IMR-90 (cell line): ENCODE results near the gene TNS3. TPM values are rescaled to one million over a fixed set of nuclear protein-coding genes. Genes with fewer than 3 reads are reported as not detected.

Experiments used
- ATAC-seq: fragments of 200-7000 bp; cut with Tn5 transposase; 2 replicates; pipeline ENCODE4 v1.9.1; 2020; ENCODE audit warnings: low read depth, mild to moderate bottlenecking, moderate library complexity
- BruUV-seq: library from RNA; stranded (reverse); fragments of 400-500 nt; replicated peaks from 2 replicates; lab custom pipeline; 2021; lab: Mats Ljungman, UMichigan
- CTCF ChIA-PET: fragments of 300-600 bp; formaldehyde crosslinking; extraction: SDS; loops from one replicate; lab custom pipeline; 2021; ENCODE audit warnings: antibody characterized with exemption; lab: Yijun Ruan, JAX
- POLR2A ChIA-PET: fragments of 300-600 bp; sonication (Branson Sonifier 250); formaldehyde crosslinking; loops from one replicate; lab custom pipeline; 2022; ENCODE audit warnings: antibody characterized with exemption; ENCODE audit not compliant: unreplicated experiment; lab: Charles Lee
- DNase-seq: peaks from one replicate; pipeline ENCODE4 v3.0.0; 2013
- H2AFZ ChIP-seq: replicated peaks from 2 replicates; pipeline ENCODE3; 2013; ENCODE audit warnings: low read length, mild to moderate bottlenecking; ENCODE audit not compliant: poor library complexity
- H2AK5ac ChIP-seq: 2 replicates; pipeline ENCODE4 v1.6.1; 2013; ENCODE audit warnings: low read depth, low read length, inconsistent platforms
- H2AK9ac ChIP-seq: replicated peaks from 2 replicates; pipeline ENCODE3; 2013; ENCODE audit warnings: mild to moderate bottlenecking, low read depth, low read length, moderate library complexity; ENCODE audit not compliant: poor library complexity
- H2BK120ac ChIP-seq: 2 replicates; pipeline ENCODE4 v1.6.1; 2013; ENCODE audit warnings: low read depth, low read length, inconsistent platforms
- H2BK15ac ChIP-seq: 3 replicates; pipeline ENCODE4 v1.6.1; 2013; ENCODE audit warnings: low read depth, low read length, inconsistent platforms
- H2BK20ac ChIP-seq: 2 replicates; pipeline ENCODE4 v1.6.1; 2013; ENCODE audit warnings: low read depth, mild to moderate bottlenecking, inconsistent platforms, low read length, moderate library complexity
- H2BK5ac ChIP-seq: 2 replicates; pipeline ENCODE4 v1.6.1; 2013; ENCODE audit warnings: mild to moderate bottlenecking, low read depth, low read length, inconsistent platforms; ENCODE audit not compliant: poor library complexity, severe bottlenecking
- H3K14ac ChIP-seq: replicated peaks from 2 replicates; pipeline ENCODE4 v1.6.1; 2013; ENCODE audit warnings: low read depth, low read length, inconsistent platforms
- H3K18ac ChIP-seq: 2 replicates; pipeline ENCODE4 v1.6.1; 2013; ENCODE audit warnings: low read depth, low read length, control low read depth
- H3K23ac ChIP-seq: 2 replicates; pipeline ENCODE4 v1.6.1; 2013; ENCODE audit warnings: low read depth, low read length, inconsistent platforms
- H3K27ac ChIP-seq: 2 replicates; pipeline ENCODE4 v1.5.1; 2013; ENCODE audit warnings: mild to moderate bottlenecking, control low read depth, low read length; ENCODE audit not compliant: insufficient read depth
- H3K27me3 ChIP-seq: 2 replicates; pipeline ENCODE4 v1.6.1; 2013; ENCODE audit warnings: low read length; ENCODE audit not compliant: control insufficient read depth, insufficient read depth
- H3K36me3 ChIP-seq: 2 replicates; pipeline ENCODE4 v1.6.1; 2013; ENCODE audit warnings: low read length, mixed read lengths; ENCODE audit not compliant: control insufficient read depth, insufficient read depth
- H3K4ac ChIP-seq: 2 replicates; pipeline ENCODE4 v1.6.1; 2013; ENCODE audit warnings: low read depth, low read length, inconsistent platforms
- H3K4me1 ChIP-seq: 2 replicates; pipeline ENCODE4 v1.6.1; 2013; ENCODE audit warnings: low read length, mixed read lengths; ENCODE audit not compliant: control insufficient read depth, insufficient read depth
- H3K4me2 ChIP-seq: 2 replicates; pipeline ENCODE4 v1.6.1; 2013; ENCODE audit warnings: low read depth, mild to moderate bottlenecking, control low read depth, low read length, moderate library complexity
- H3K4me3 ChIP-seq: 2 replicates; pipeline ENCODE4 v1.5.1; 2013; ENCODE audit warnings: low read depth, mild to moderate bottlenecking, control low read depth, low read length, moderate library complexity; ENCODE audit not compliant: insufficient read depth
- H3K56ac ChIP-seq: 2 replicates; pipeline ENCODE4 v1.6.1; 2013; ENCODE audit warnings: low read length, inconsistent platforms; ENCODE audit not compliant: insufficient read depth; ENCODE audit errors: extremely low read depth
- H3K79me1 ChIP-seq, 2 experiments: 2 replicates each; pipeline ENCODE4 v1.6.1; 2013; ENCODE audit warnings: low read length in 2 of 2, inconsistent platforms in 1 of 2, low read depth in 1 of 2
- H3K9ac ChIP-seq: 2 replicates; pipeline ENCODE4 v1.6.1; 2013; ENCODE audit warnings: low read depth, low read length, control low read depth
- H3K9me1 ChIP-seq: 2 replicates; pipeline ENCODE4 v1.6.1; 2013; ENCODE audit warnings: low read length, inconsistent platforms; ENCODE audit not compliant: insufficient read depth
- H3K9me3 ChIP-seq: 2 replicates; pipeline ENCODE4 v1.6.1; 2013; ENCODE audit warnings: low read length; ENCODE audit not compliant: control insufficient read depth, insufficient read depth
- H4K20me1 ChIP-seq: 2 replicates; pipeline ENCODE4 v1.6.1; 2013; ENCODE audit warnings: low read length, inconsistent platforms; ENCODE audit not compliant: insufficient read depth
- H4K5ac ChIP-seq: 2 replicates; pipeline ENCODE4 v1.6.1; 2013; ENCODE audit warnings: mild to moderate bottlenecking, low read depth, low read length, control low read depth
- H4K8ac ChIP-seq, 2 experiments: 2 replicates each; pipeline ENCODE4 v1.6.1; 2013; ENCODE audit warnings: low read depth in 2 of 2, low read length in 2 of 2, control low read depth in 1 of 2, inconsistent platforms in 1 of 2
- H4K91ac ChIP-seq: 2 replicates; pipeline ENCODE4 v1.6.1; 2013; ENCODE audit warnings: low read depth, low read length, inconsistent platforms; ENCODE audit not compliant: insufficient read depth
- WGBS, 2 experiments: methylation state at CpG; one replicate each; pipeline versions ENCODE4 v1.1.5 to v1.1.7; 2013; ENCODE audit warnings: missing lambda C conversion rate in 2 of 2; ENCODE audit not compliant: insufficient read length in 1 of 2; ENCODE audit errors: extremely low coverage in 2 of 2; 5-methylcytosine and 5-hydroxymethylcytosine counted together
- dilution Hi-C: fragments of 300-500 bp; cut with HindIII; formaldehyde crosslinking; loops from one replicate; pipeline ENCODE4 v1.14.3; 2018; ENCODE audit warnings: low sequenced_read_pairs; ENCODE audit not compliant: unreplicated experiment
- in situ Hi-C: fragments of 300-500 bp; cut with MboI; formaldehyde crosslinking; loops from 3 replicates; pipeline ENCODE4 v1.14.3; 2019; ENCODE audit warnings: low sequenced_read_pairs, inconsistent platforms, mixed read lengths
- intact Hi-C: fragments of 100-400 bp; cut with micrococcal nuclease; formaldehyde crosslinking; loops from 2 replicates; pipeline ENCODE4 v1.10.0; 2022
- polyA plus RNA-seq, 3 experiments: library from polyadenylated mRNA; depleted of rRNA; stranded (reverse); fragments of >200 nt; gene quantifications; 2 replicates each; pipeline ENCODE4 v1.2.3, GENCODE V29; 2012; ENCODE audit warnings: low replicate concordance in 1 of 3
- total RNA-seq: library from RNA; depleted of rRNA; stranded (reverse); fragments of >200 nt; gene quantifications from 2 replicates; pipeline ENCODE4 v1.2.3, GENCODE V29; 2012
- TF ChIP-seq, protein P1 (sequence below): conservative IDR thresholded peaks from 2 replicates; pipeline ENCODE4 v1.5.1; 2012; ENCODE audit warnings: mild to moderate bottlenecking, low read depth, low read length, improper control_type of control experiment
- TF ChIP-seq, protein P2 (sequence below): fragments of 150-350 bp; IDR thresholded peaks from 2 replicates; pipeline ENCODE4 v1.6.1; 2017; ENCODE audit warnings: mild to moderate bottlenecking, antibody characterized with exemption, low read length, low read depth

TNS3 gene
- total and polyA plus RNA-seq, 2 of the 4 experiments (the other 2 are of a cell fraction): 64.3 to 79.2 TPM

DNA sequence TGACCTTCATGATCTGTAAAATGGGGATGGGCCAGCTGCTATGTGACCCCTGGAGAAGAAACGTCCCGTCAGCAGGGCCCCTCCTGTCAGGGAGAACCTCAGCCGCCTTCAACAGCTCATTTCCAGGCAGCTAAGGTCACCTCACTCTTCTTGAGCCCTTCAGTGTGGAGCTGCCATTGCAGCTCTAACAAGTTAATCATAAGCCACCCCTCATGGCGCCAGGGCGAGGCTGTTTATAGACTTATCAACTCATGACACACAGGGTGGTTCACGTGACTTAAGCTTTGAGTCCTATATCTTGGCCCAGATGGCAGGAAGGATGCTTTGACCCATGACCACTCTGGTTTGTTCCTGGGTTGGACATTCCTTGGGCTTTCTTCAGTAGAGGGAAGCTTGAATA, 315.1 kb downstream of the TNS3 start:
- in situ Hi-C loops: loop anchor here (10.0 to 25.0 kb wide), 3 partner anchors 548 to 846 kb away; partner anchors contain the start of gene PKD1L1

More for the DNA sequence above, 315.1 kb downstream of the TNS3 start:
- Histone ChIP-seq H2AK9ac (no peak overlapping the region), H2BK20ac (no peak overlapping the region), H2AK5ac (peak overlapping the region; percentile 20), H3K79me1 (no peaks in the 10 kb centered on the region), H3K23ac (no peak overlapping the region), H3K27ac (no peak overlapping the region), H3K56ac (no peak overlapping the region), H4K5ac (no peak overlapping the region), H2BK15ac (0 out of 3 replicates have a peak overlapping the region, but pooled peaks have one; percentile 33), H2BK5ac (no peak overlapping the region), H3K4me3 (no peak overlapping the region), H2BK120ac (peak overlapping the region; percentile 2; the same call in 1 of the 2 replicates), H3K36me3 (peaks cover 3% of the 10 kb centered on the region; the same call in 1 of the 2 replicates), H3K9ac (no peak overlapping the region), H3K14ac (0 out of 2 replicates have a peak overlapping the region, but pooled peaks have one; percentile 28), H3K9me1 (peaks cover 7% of the 10 kb centered on the region; the same call in 1 of the 2 replicates), H4K20me1 (no peaks in the 10 kb centered on the region), H3K9me3 (peaks cover 3% of the 10 kb centered on the region), H3K4me1 (peaks cover 5% of the 10 kb centered on the region; the same call in 1 of the 2 replicates), H4K8ac (no peak overlapping the region), H2AFZ (no peak overlapping the region), H3K4me2 (no peak overlapping the region), H3K27me3 (no peaks in the 10 kb centered on the region), H4K91ac (no peak overlapping the region; the same call in 1 of the 2 replicates), H3K18ac (no peak overlapping the region), H3K4ac (peak overlapping the region; percentile 14; the same call in 1 of the 2 replicates)
- ATAC-seq (peak; percentile 9), DNase-seq (peak; percentile 50)
- ChIA-PET CTCF (interaction anchor here (0.5 to 2.6 kb wide), 14 partner anchors 13 to 672 kb away, joined by 3 to 13 read pairs (median 3); no protein-coding TSS in a partner anchor), POLR2A (no interaction called here)
- 96% methylated on average over 4 of the region's 6 CpGs; no CpG with 5 or more reads in 1 of the 2 experiments for WGBS, 2 experiments
- TF ChIP-seq, protein P1, sequence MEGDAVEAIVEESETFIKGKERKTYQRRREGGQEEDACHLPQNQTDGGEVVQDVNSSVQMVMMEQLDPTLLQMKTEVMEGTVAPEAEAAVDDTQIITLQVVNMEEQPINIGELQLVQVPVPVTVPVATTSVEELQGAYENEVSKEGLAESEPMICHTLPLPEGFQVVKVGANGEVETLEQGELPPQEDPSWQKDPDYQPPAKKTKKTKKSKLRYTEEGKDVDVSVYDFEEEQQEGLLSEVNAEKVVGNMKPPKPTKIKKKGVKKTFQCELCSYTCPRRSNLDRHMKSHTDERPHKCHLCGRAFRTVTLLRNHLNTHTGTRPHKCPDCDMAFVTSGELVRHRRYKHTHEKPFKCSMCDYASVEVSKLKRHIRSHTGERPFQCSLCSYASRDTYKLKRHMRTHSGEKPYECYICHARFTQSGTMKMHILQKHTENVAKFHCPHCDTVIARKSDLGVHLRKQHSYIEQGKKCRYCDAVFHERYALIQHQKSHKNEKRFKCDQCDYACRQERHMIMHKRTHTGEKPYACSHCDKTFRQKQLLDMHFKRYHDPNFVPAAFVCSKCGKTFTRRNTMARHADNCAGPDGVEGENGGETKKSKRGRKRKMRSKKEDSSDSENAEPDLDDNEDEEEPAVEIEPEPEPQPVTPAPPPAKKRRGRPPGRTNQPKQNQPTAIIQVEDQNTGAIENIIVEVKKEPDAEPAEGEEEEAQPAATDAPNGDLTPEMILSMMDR: no peak
- TF ChIP-seq, protein P2, sequence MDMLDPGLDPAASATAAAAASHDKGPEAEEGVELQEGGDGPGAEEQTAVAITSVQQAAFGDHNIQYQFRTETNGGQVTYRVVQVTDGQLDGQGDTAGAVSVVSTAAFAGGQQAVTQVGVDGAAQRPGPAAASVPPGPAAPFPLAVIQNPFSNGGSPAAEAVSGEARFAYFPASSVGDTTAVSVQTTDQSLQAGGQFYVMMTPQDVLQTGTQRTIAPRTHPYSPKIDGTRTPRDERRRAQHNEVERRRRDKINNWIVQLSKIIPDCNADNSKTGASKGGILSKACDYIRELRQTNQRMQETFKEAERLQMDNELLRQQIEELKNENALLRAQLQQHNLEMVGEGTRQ: peak; percentile 15; the same call in 1 of the 2 replicates
- intact Hi-C loops: loop anchor here (1.0 to 10.0 kb wide), 7 partner anchors 126 to 846 kb away; partner anchors contain the start of gene PKD1L1
- no TSS peak for BruUV-seq
- dilution Hi-C loops: no loop called here
